HUES48 (cell line): ENCODE results near the gene EPX.

Experiments
- H3K27ac ChIP-seq: one replicate; pipeline ENCODE4 v1.7.0; 2013; ENCODE audit warnings: low read depth, low read length, inconsistent platforms
- H3K27me3 ChIP-seq: 2 replicates; pipeline ENCODE4 v1.6.1; 2013; ENCODE audit warnings: mild to moderate bottlenecking, low read length; ENCODE audit not compliant: control insufficient read depth, insufficient read depth
- H3K36me3 ChIP-seq: 2 replicates; pipeline ENCODE4 v1.6.1; 2013; ENCODE audit warnings: low read length; ENCODE audit not compliant: control insufficient read depth, insufficient read depth
- H3K4me1 ChIP-seq: 2 replicates; pipeline ENCODE4 v1.6.1; 2013; ENCODE audit warnings: mild to moderate bottlenecking, low read length; ENCODE audit not compliant: control insufficient read depth, insufficient read depth
- H3K4me3 ChIP-seq: 2 replicates; pipeline ENCODE4 v1.5.1; 2013; ENCODE audit warnings: mild to moderate bottlenecking, low read depth, low read length
- H3K9ac ChIP-seq: 2 replicates; pipeline ENCODE4 v1.6.1; 2013; ENCODE audit warnings: mild to moderate bottlenecking, low read depth, low read length, moderate library complexity
- H3K9me3 ChIP-seq: 2 replicates; pipeline ENCODE4 v1.6.1; 2013; ENCODE audit warnings: low read length; ENCODE audit not compliant: control insufficient read depth, insufficient read depth

EPX gene

DNA sequence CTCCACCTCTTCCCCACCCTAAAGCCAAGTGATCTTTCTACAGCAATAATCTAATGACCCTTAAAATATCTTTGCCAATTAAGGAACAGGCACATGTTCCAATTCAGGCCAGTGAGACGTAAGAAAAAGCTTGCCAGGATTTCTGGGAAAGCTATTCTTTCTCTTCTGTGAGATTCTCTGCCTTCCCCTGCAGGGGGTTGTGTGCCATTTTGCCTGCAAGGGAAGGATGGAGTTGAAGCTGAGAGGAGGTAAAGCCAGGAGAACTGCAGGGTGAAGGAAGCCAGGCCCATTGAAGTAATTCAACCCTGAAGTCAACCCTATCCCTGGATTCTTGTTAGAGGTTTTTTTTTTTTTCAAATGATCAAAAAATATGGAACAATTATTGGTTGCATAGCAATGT, 36.9 kb downstream of the EPX start:
- Histone ChIP-seq H3K4me3 (0 out of 2 replicates have a peak overlapping the region, but pooled peaks have one; percentile 20), H3K27me3 (peaks cover 79% of the 10 kb centered on the region), H3K4me1 (peaks cover 16% of the 10 kb centered on the region), H3K9me3 (no peaks in the 10 kb centered on the region), H3K9ac (no peak overlapping the region), H3K36me3 (no peaks in the 10 kb centered on the region), H3K27ac (peak overlapping the region; percentile 26)

DNA sequence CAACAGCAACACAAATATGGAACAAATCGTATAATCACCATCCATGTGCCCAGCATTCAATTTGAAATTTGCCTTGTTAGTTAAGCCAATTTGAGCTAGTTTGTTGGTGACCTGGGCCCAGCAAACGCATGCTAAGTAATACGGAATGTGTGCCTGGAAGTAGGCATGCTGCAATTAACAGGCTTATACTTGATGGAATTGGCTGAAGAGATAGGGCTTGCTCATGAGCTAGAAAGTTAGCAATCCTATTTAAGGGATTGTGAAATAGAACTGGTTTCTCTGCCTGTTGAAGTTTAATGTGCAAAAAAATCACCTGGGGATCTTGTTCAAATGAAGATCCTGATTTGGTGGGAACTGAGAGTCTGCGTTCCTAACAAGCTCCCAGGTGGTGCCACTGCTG, 37.4 kb downstream of the EPX start:
- Histone ChIP-seq H3K4me3 (no peak overlapping the region), H3K27ac (no peak overlapping the region), H3K9me3 (no peaks in the 10 kb centered on the region), H3K4me1 (peaks cover 16% of the 10 kb centered on the region), H3K36me3 (no peaks in the 10 kb centered on the region), H3K9ac (no peak overlapping the region), H3K27me3 (peaks cover 84% of the 10 kb centered on the region)

DNA sequence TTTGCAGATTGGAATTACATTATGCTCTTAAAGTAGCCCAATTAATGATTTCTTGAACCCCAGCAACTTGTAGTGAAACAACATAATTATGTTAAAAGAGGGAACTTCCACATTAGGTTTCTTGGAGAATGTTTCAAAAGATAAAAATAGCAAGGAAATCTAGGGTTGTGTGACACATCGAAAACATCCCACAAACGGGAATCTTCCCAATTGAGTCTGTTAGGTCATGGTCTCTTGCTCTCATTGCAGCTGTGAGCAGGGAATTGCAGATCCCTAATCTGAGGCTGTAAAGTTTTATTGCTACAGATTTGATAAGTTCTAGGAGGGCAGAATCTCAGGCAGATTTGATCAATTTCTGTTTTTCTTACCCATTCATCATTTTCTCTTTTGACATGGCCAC, 39.1 kb downstream of the EPX start:
- H3K36me3 ChIP-seq, result no peaks in the 10 kb centered on the region
- peaks cover 81% of the 10 kb centered on the region for H3K27me3 ChIP-seq
- peaks cover 16% of the 10 kb centered on the region for H3K4me1 ChIP-seq
- H3K27ac ChIP-seq, result no peak overlapping the region
- no peak overlapping the region for H3K4me3 ChIP-seq
- no peak overlapping the region for H3K9ac ChIP-seq
- no peaks in the 10 kb centered on the region for H3K9me3 ChIP-seq

DNA sequence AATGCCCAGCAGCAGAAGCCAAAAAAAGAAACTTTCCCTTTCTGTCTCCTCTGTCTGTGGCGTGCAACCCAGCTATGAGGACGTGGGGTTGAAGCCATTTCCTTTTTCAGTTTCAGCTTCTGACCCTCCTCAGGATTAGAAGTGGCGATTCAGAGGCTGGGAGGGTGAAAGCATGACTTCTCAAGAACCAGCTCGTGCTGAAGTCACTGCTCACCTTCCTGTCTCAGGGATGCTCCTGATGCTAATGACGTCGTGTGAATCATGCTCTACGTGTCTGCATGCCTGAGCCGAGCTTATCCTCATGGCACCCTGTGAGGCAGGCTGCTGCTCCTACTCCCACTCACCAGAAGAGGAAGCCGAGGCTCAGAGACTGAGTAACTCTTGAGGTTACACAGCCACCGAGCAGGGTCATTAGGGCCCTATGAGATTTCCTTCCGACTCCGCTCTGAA, 40.2 kb downstream of the EPX start:
- Histone ChIP-seq H3K36me3 (no peaks in the 10 kb centered on the region), H3K9me3 (no peaks in the 10 kb centered on the region), H3K9ac (no peak overlapping the region), H3K4me1 (peaks cover 16% of the 10 kb centered on the region), H3K4me3 (no peak overlapping the region), H3K27ac (no peak overlapping the region), H3K27me3 (peaks cover 76% of the 10 kb centered on the region)

DNA sequence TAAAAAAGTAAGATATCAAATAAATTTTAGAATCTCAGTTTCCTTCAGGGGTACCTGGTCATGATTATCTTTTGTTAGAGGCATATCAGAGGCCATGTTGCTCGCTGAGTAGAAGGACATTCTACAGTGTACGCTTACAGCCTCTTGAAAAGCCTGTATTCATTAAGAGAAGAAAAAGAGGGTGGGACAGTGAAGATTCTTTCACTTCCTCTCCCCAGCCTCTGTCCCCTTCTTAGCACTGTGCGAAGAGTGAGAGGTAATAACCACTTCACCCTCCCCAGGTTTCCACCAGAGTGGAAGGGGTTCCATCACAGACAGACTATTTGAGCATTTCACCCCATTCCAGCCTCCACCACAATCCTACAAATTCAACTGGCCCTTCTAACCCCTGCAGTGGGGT, 41.0 kb downstream of the EPX start:
- H3K27me3 ChIP-seq, result peaks cover 71% of the 10 kb centered on the region
- no peaks in the 10 kb centered on the region for H3K36me3 ChIP-seq
- H3K27ac ChIP-seq, result no peak overlapping the region
- no peak overlapping the region for H3K4me3 ChIP-seq
- peaks cover 12% of the 10 kb centered on the region for H3K4me1 ChIP-seq
- H3K9ac ChIP-seq, result no peak overlapping the region
- H3K9me3 ChIP-seq, result no peaks in the 10 kb centered on the region

DNA sequence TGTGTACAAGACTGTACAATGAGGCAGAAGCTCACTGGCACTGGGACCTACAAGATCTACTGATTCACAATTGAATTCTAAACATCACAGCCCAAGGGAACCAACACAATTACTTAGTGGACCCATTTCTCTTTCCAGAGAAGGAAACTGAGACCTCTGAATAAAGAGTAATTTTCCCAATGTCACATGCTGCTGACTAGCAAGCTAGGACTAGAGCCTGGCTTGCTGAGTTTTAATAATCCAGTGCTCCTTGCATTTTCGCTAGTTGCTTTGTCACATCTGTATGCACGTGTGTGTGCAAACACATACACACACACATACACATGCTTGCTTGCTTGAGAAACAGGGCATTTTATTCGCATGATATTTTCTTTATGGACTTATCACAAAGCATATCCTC, 42.0 kb downstream of the EPX start:
- H3K27ac ChIP-seq, result no peak overlapping the region
- 0 out of 2 replicates have a peak, but pooled peaks cover 4% of the 10 kb centered on the region for H3K4me1 ChIP-seq
- no peak overlapping the region for H3K9ac ChIP-seq
- H3K4me3 ChIP-seq, result no peak overlapping the region
- H3K36me3 ChIP-seq, result no peaks in the 10 kb centered on the region
- peaks cover 78% of the 10 kb centered on the region for H3K27me3 ChIP-seq
- H3K9me3 ChIP-seq, result no peaks in the 10 kb centered on the region

DNA sequence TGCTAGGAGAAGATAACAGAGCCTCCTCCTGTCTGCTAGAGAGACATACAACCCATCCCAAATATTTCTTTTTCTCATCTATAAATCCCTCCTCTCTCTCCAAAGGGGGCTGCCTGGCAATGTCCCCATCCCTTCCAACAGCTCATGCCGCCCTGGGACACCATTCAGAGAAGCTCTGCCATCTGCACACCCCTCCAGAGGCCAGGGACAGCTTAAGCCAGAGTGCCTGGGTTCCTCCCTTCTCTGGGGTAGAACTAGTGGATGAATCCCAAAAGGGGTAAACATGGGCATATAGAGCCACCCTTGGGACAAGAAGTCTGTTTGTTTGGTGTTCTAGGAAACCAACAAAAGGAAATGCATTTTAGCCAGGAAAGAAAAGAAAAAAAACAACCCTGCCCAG, 43.3 kb downstream of the EPX start:
- H3K4me1 ChIP-seq, result no peaks in the 10 kb centered on the region
- H3K36me3 ChIP-seq, result no peaks in the 10 kb centered on the region
- H3K9ac ChIP-seq, result no peak overlapping the region
- peaks cover 78% of the 10 kb centered on the region for H3K27me3 ChIP-seq
- no peaks in the 10 kb centered on the region for H3K9me3 ChIP-seq
- no peak overlapping the region for H3K27ac ChIP-seq
- no peak overlapping the region for H3K4me3 ChIP-seq

DNA sequence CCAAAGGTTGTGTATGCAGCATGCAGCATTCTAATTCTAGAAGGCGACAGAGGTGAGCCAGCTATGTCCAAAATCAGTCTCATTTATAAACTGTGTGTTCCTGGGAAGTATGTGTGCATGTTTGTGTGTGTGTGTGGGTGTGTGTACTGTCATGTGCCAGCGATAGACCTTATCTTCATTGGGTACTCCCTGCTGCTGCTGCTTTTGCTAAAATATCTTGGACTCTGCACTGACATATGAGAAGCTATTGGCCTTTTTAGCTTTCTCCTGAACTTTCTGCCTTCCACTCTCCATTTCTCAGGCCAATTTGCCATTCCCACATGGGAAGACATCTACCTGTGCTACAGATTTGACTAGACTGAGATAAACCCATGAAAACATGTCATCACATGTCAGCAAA, 43.9 kb downstream of the EPX start:
- Histone ChIP-seq H3K9me3 (no peaks in the 10 kb centered on the region), H3K9ac (no peak overlapping the region), H3K36me3 (no peaks in the 10 kb centered on the region), H3K27ac (no peak overlapping the region), H3K4me3 (no peak overlapping the region), H3K27me3 (peaks cover 72% of the 10 kb centered on the region), H3K4me1 (no peaks in the 10 kb centered on the region)

DNA sequence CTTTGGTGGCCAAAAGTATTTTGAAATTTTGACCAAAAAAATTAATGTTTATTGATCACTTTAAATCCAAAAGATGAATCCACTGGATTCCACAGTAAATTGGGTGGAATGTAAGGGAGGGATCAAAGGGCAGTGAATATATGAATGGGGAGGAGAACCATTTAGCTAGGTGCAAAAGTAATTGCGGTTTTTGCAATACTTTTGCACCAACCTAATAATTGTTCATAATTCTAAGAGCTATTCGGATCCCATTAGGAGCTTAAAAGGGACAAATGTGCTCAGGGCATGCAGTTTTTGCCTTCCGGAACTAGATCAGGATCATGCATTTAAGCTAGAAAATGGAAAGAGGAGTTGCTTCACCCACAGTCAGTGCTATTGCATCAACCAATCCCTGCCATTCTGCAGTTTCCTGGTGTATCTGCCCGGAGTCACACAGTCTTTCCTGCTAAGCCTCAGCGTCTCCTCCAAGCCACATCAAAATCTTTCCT, 45.7 kb downstream of the EPX start, which contains the start of gene LPO:
LPO (plus strand) TSS at position 438 of the 488 bp plus-strand sequence. CDS start 4,396 bp downstream, outside the sequence.
- Histone ChIP-seq H3K27me3 (peaks cover 57% of the 10 kb centered on the region), H3K27ac (no peak within 1 kb of the TSS), H3K9ac (no peak within 1 kb of the TSS), H3K4me1 (no peaks in the 10 kb centered on the region), H3K36me3 (no peaks in the 10 kb centered on the region), H3K9me3 (no peaks in the 10 kb centered on the region), H3K4me3 (no peak within 1 kb of the TSS)

DNA sequence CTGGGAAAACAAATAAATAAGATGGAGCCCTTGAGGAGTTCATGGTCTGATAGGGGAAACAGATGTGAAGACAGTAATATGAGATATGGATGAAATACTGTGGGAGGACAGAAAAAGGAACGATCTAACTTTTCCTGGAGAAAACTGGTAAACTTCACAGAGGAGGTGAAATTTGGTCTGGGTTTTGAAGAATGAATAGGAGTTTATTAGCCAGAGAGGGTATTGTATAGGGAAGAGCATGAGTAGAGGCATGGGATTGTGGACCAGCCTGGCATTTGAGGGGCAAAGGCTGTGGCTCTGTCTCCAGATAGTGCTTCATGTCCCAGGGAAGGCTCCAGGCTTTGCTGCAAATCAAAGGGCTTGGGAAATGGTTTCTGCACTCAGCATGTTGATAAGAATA, 47.5 kb downstream of the EPX start:
- Histone ChIP-seq H3K4me1 (no peaks in the 10 kb centered on the region), H3K4me3 (no peak overlapping the region), H3K9me3 (no peaks in the 10 kb centered on the region), H3K27me3 (peaks cover 46% of the 10 kb centered on the region), H3K36me3 (no peaks in the 10 kb centered on the region), H3K27ac (no peak overlapping the region), H3K9ac (no peak overlapping the region)

DNA sequence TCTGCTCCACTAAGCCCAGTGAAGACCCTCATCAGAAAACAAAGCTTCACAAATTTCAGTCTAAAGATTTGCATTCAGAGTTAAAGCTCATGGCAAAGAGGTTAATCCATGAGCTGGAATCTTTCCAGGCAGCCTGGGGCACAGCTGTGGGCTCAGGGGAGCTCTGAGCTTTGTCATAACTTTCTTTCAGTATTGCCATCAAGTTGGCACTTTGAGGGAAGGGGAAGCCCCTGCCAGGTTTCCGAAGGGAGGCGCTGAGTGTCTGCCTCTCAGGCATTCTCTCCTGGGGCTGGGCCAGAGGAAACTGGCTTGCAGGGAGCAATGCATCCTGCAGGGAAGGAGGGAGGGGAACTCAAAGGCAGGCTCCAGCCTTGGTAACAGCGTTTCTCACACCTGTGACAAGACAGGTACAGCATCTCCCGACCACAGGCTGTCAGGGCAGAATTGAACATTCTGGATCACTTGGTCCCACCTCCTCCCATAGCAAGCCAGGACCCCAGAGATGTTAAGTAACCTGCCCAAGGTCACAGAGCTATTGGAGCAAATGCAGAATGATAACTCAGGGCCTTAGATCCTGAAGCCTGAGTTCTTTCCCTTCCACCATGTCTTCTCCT, 49.8 kb downstream of the EPX start:
- H3K27me3 ChIP-seq, result peaks cover 49% of the 10 kb centered on the region

More for the DNA sequence above, 49.8 kb downstream of the EPX start:
- Histone ChIP-seq H3K4me3 (no peak overlapping the region), H3K9me3 (no peaks in the 10 kb centered on the region), H3K9ac (no peak overlapping the region), H3K36me3 (no peaks in the 10 kb centered on the region), H3K27ac (no peak overlapping the region), H3K4me1 (no peaks in the 10 kb centered on the region)
